Activated CD4-positive, alpha-beta T cell treated with anti-CD3 and anti-CD28 coated beads, Interleukin-2, amount 50 U/mL, for 48 hours (primary cell): Measurements from ENCODE around the gene FABP6.
"Not testable (repeated sequence)": the region's sequence is repeated elsewhere in the genome, so short reads cannot be mapped to it uniquely, and the experiment has no call there.

Experiments
- DNase-seq, 2 experiments: peaks; one replicate each; pipeline ENCODE4 v3.0.0-alpha.2; 2020

The FABP6 gene

GRCh38 chr5:160227012-160227411 lies 2.3 kb upstream of the FABP6 start:
- no peak for DNase-seq

DNA sequence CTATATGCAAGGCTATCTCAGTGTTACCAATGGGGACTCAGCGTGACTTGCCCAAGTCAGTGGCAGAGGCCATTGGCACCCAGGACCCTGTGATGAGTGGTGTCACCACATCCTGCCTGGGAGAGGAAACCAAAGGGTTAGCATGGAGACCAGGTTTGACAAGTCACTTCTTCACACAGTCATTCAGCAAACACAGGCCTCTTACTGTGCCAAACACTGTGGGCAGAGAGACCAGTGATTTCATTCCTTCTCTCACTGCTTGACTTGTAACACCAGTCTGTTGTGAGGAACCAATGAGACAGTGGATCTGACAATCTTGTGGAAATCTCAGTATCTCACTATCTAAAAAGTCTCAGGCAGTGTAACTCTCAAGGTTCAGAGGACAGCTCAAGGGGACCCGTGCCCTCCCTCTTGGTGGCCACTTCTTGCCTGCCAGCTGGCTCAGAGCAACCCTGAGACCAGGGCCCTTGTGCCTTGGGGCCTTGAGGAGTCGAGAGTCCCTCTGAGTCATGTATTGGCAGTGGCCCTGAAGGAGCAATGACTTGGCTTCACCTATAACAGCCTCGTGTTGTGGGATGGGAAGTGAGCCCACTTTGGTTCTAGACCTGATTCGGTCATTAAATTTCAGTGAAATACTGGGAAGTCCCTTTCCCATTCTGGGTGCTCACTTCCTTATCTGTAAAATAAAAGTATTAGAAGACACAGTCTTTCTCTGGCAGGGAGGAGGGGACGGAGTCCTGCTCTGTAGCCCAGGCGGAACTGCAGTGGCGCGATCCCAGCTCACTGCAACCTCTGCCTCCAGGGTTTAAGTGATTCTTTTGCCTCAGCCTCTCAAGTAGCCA lies 1.6 kb downstream of the FABP6 start:
- peak; percentile 3 to 11 for DNase-seq

GRCh38 chr5:160231783-160232342 lies 2.6 kb downstream of the FABP6 start:
- DNase-seq, result no peak

DNA sequence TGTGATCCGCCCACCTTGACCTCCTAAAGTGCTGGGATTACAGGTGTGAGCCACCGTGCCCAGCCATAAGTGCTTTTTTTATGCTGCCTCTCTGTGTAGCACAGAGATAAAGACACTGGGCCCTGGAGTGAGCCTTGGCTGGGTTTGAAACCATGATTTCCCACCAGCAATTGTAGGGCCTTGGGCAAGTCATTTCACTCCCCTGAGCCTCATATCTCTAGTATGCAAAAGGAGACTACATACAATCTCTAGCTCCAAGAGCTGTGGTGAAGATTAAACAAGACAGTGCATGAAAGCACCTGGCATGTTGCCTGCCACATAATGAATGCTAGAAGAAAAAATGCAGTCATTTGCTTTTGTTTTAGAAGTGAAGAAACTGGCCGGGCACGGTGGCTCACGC lies 3.9 kb downstream of the FABP6 start:
- no peak for DNase-seq

DNA sequence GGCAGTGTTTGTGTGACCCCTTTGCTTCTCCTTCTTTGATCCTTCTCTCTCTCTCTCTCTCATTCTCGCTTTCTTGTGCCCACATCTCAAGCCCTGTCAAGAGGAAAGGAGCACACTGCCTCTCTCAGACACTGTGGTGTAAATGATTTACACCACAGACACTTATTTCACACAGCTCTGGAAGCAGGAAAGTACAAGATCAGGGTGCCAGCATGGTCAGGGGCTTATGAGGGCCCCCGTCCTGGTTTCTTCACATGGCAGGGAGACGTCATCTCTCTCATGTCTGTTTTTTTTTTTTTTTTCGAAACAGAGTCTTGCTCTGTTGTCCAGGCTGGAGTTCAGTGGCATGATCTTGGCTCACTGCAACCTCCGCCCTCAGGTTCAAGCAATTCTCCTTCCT lies 6.4 kb downstream of the FABP6 start:
- no peak for DNase-seq

- DNase-seq, result no peak
Measured at GRCh38 chr5:160237571-160238093, 8.3 kb downstream of the FABP6 start.

GRCh38 chr5:160240350-160240749 lies 11.0 kb downstream of the FABP6 start:
- DNase-seq, result no peak

GRCh38 chr5:160242145-160242544 lies 12.8 kb downstream of the FABP6 start:
- no peak for DNase-seq

- DNase-seq, result no peak
Measured at GRCh38 chr5:160245506-160246086, 16.3 kb downstream of the FABP6 start.

DNA sequence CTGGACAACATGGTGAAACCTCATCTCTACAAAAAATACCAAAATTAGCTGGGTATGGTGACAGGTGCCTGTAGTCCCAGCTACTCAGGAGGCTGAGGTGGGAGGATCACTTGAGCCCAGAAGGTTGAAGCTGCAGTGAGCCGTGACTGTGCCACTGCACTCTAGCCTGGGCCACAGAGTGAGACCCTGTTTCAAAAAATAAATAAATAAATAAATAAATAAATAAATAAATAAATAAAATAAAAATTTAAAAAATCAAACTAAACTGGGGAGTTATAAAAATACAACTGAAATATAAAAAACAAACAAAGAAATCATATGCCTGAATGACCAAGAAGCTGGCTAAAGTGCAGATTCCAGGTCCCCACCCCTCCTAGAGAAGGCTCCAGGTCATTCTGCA lies 20.3 kb downstream of the FABP6 start:
- not testable (repeated sequence) for DNase-seq

DNA sequence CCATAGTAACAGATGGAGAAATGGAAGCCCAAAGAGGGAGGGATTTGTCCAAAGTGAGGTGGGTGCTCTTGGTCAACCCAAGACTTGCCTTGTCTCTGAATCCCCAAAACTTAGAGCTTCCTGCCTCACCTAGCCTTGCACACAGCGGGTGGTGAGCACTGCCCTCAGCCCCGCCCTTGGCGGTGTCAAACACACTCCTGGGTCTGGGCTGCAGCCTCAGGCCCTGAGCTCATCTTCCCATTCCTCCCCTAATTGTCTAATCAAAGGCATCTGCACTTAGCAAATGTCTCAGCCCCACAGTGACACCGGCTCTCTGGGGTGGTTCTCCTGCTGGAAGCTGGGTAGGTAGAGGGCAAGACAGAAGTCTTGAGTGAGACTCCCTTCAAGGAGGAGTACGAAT lies 20.9 kb downstream of the FABP6 start:
- DNase-seq, result no peak

DNA sequence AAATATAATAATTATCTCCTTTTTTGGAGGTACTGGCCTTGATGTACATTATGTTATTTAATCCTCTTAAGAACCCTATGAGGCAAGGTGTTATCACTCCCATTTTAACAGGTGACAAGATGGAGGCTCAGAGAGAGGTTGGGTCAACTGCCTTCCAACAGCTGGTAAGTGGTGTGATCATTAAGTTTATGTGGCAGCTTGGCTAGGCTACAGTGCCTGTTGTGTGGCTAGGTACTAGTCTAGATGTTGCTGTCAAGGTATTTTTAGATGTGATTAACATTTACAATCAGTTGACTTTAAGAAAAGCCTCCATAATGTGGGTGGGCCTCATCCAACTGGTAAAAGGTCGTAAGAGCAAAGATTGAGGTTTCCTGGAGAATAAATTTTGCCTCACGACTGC lies 21.5 kb downstream of the FABP6 start:
- no peak for DNase-seq

DNA sequence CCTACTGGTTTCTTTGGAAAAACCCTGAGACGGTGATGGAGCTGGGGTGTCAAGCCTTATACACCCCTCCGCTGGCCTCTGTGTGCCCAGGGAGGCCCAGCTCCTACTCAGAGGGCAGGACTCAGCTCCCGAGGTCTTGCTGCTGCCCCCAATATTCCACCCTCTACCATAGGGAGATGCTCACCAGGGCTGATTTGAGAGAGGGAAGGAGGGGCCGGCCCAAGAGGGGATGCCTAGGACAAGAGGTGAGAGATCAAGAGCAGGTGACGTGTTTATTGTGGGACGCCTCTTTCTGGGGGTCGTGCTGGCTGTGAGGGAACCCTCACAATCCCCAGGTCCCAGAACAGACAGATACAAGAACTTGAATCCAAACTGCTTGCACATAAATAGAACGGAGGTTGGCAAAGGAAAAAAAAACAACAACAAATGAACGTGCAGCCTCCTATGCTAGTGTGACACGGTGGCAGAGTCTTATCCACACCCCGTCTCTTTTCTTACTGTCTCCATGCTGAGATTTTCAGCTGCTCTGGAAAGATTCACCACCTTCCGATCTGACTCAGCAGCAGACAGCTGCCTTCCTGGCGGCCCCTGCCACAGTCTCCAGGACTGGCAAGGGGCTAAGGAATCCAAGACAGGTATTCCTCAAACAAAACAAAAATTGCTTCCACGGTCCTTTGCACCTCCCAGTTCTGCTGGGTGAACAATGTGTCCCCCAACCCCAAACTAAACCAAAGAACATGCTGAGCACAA lies 22.3 kb downstream of the FABP6 start:
- DNase-seq, result no peak

GRCh38 chr5:160252916-160253315 lies 23.6 kb downstream of the FABP6 start:
- DNase-seq, result no peak

DNA sequence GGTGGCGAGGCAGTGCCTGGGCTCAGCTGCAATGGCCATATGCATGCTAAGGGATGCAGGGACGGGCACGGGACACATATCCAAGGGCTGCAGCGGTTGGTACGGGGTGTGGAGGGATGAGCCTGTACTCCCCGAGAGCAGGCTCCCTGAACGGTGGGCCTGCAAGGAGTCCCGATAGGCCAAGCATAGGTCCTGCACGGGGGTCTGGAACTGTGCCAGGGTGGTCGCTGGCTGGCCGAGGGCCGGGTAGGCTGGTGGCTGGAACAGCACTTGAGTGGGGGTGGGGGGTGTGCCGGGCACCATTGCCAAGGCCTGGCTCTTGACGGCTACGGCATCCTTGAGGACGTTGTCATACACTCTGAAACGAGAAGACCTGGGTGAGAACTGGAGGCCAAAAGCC lies 24.1 kb downstream of the FABP6 start:
- DNase-seq, result no peak

- DNase-seq, result no peak
Measured at GRCh38 chr5:160254706-160255105, 25.4 kb downstream of the FABP6 start.

GRCh38 chr5:160259341-160259740 lies 30.0 kb downstream of the FABP6 start:
- DNase-seq, result no peak

DNA sequence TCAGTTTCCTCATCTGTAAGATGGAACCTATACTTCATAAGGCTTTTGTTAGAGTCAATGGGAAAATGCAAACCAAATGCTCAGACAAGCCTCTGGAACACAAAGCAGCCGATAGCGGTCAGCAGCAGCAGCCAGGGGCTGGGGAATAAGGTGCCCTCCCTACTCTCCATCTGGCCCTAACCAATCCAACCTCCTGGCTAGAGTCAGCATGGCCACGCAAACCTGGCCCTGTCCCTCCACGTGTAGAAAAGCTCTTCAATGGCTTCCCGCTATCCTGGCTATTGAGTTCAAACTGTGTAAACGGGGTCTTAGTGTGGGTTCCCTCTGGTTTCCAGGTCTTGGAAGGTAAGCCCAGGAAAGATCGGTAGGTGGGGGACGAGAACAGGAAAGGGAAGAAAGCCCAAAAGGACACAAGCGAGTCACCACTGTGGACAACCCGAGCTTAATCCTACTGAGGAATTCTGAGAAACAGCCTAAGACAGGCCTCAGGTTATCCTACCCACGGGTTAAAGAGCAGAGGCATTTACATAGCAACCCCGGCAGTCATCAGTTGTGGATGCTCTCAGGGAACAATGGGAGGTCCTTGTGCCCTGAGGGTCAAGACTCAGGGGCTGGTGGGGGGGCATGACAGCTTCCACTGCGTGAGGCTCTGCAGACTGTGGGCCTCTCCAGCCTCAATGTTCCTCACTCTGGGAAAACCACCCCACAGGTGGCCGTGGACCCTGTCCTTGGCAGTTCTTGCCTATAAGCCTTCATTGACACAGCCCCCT lies 30.9 kb downstream of the FABP6 start:
- DNase-seq, result no peak

DNA sequence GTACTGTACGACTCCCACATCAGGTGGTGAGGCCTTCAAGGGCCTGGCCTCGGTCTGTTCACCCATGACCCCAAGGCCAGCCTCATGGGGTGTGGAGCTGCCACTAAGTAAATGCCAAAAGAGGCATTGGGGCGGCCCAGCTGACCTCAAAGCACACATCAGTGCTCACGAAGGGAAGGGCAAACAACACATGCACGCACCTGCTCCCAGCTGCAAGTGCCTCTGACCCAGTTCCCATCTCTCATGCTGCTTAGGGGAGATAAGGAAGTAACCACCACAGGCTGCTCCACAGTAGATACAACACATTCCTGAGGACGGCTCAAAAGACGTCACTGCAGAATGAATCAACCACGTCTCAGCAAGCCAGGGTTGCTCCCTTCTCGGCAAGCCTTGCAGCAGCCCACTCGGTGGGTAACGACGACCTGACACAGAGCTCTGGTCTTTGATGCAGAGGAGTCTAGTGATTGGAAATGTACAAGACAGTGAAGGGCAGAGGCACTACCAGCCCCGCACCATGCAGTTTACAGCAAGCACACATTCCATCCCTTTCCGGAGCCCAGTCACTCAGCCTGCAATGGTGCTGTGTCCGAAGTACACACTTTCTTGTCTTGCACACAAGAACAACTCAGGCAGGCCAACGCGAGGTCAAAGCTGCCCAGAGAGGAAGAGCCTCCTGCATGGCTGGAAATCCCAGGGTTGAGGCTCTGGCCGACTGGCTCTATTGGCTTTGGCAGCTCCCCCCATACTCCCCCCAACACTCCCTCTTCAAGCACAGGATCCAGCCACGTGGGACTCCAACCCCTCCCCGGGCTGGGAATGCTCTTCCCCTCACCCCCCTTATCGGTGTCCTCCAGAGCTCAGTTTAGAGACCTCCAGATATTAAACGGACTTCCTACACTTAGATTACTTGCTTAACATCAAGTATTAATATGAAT lies 31.8 kb downstream of the FABP6 start:
- no peak for DNase-seq

GRCh38 chr5:160262151-160263074 lies 33.1 kb downstream of the FABP6 start:
- DNase-seq, result no peak
